Panc1 (cell line): ENCODE measurements around the gene CFAP119. TPM values are rescaled to one million over a fixed set of nuclear protein-coding genes. Genes with fewer than 3 reads are reported as not detected.

ENCODE experiments used
- ATAC-seq: fragments of 200-7000 bp; cut with Tn5 transposase; 2 replicates; pipeline ENCODE4 v1.9.1; 2020; ENCODE audit warnings: mild to moderate bottlenecking, moderate library complexity
- BruUV-seq: library from RNA; stranded (reverse); fragments of 400-500 nt; replicated peaks from 2 replicates; lab custom pipeline; 2021; lab: Mats Ljungman, UMichigan
- CTCF ChIA-PET: fragments of 300-600 bp; sonication (Branson Sonifier 250); formaldehyde crosslinking; loops from one replicate; lab custom pipeline; 2022; ENCODE audit warnings: antibody characterized with exemption; lab: Charles Lee
- POLR2A ChIA-PET: fragments of 300-600 bp; sonication (Branson Sonifier 250); formaldehyde crosslinking; loops from one replicate; lab custom pipeline; 2022; ENCODE audit warnings: antibody characterized with exemption; lab: Charles Lee
- DNase-seq: peaks from one replicate; pipeline ENCODE4 v3.0.0-alpha.2; 2010; ENCODE audit warnings: low read depth, low spot score
- H3K27ac ChIP-seq: 2 replicates; pipeline ENCODE4 v1.5.1; 2011; ENCODE audit warnings: mild to moderate bottlenecking, low read length, inconsistent platforms
- H3K27me3 ChIP-seq: fragments of 200-500 bp; sonication (Bioruptor generic); 2 replicates; pipeline ENCODE4 v1.6.0; 2014; ENCODE audit warnings: low read length, inconsistent platforms; ENCODE audit not compliant: control insufficient read depth, insufficient read depth
- H3K36me3 ChIP-seq: fragments of 200-500 bp; sonication (Bioruptor generic); 2 replicates; pipeline ENCODE4 v1.5.1; 2014; ENCODE audit warnings: inconsistent platforms, mild to moderate bottlenecking, low read length, moderate library complexity; ENCODE audit not compliant: control insufficient read depth, insufficient read depth
- H3K4me1 ChIP-seq: 2 replicates; pipeline ENCODE4 v1.5.1; 2011; ENCODE audit warnings: inconsistent platforms, mild to moderate bottlenecking, low read length, moderate library complexity; ENCODE audit not compliant: control insufficient read depth, insufficient read depth
- H3K4me3 ChIP-seq, 2 experiments: 2 replicates each; pipeline ENCODE4 v1.5.1; 2011 to 2012; ENCODE audit warnings: low read depth in 2 of 2, low read length in 2 of 2, mild to moderate bottlenecking in 2 of 2, inconsistent platforms in 1 of 2, moderate library complexity in 1 of 2
- H3K9me3 ChIP-seq: fragments of 200-500 bp; sonication (Bioruptor generic); 2 replicates; pipeline ENCODE4 v1.5.1; 2014; ENCODE audit warnings: low read depth, mild to moderate bottlenecking, inconsistent platforms, low read length, moderate library complexity; ENCODE audit not compliant: control insufficient read depth, insufficient read depth
- CTCF ChIP-seq: fragments of 450-650 bp; IDR thresholded peaks from 2 replicates; pipeline ENCODE4 v1.5.1; 2017; ENCODE audit warnings: mild to moderate bottlenecking
- REST ChIP-seq, 2 experiments: IDR thresholded peaks; 2 replicates each; pipeline ENCODE4 v1.6.1; 2011 to 2012; ENCODE audit warnings: low read depth in 2 of 2, control low read depth in 1 of 2, low read length in 1 of 2, mild to moderate bottlenecking in 1 of 2, moderate library complexity in 1 of 2; ENCODE audit not compliant: insufficient read depth in 1 of 2
- SIN3A ChIP-seq: IDR thresholded peaks from 2 replicates; pipeline ENCODE4 v1.6.1; 2012; ENCODE audit warnings: low read depth, mild to moderate bottlenecking, low read length, moderate library complexity, borderline replicate concordance; ENCODE audit not compliant: insufficient read depth
- TCF7L2 ChIP-seq: IDR thresholded peaks from 2 replicates; pipeline ENCODE4 v1.6.1; 2011; ENCODE audit warnings: mild to moderate bottlenecking, low read depth, low read length, inconsistent platforms
- in situ Hi-C: cut with HindIII; loops from 2 replicates; pipeline ENCODE4 v1.10.0; 2016; ENCODE audit warnings: low sequenced_read_pairs, low pct_unique_long_range_greater_than_20kb
- intact Hi-C: fragments of 100-400 bp; cut with micrococcal nuclease; formaldehyde crosslinking; loops from one replicate; pipeline ENCODE4 v1.10.0; 2022; ENCODE audit not compliant: unreplicated experiment
- total RNA-seq: library from RNA; stranded (reverse); gene quantifications from one replicate; pipeline ENCODE4 v1.2.1, GENCODE V29; 2021; ENCODE audit not compliant: unreplicated experiment

The CFAP119 gene
- total RNA-seq, 1 experiment from 2014 or later, result 21.0 TPM

- POLR2A ChIA-PET, result interaction anchor here (1.0 kb wide), 1 partner anchor 19 kb away, joined by 3 read pairs; no protein-coding TSS in a partner anchor
- Histone ChIP-seq H3K36me3 (peaks cover 8% of the 10 kb centered on the region; the same call in 1 of the 2 replicates), H3K27ac (peak overlapping the region; percentile 91), H3K4me3 (peak overlapping the region; percentile 86 to 87), H3K9me3 (no peaks in the 10 kb centered on the region), H3K4me1 (peaks cover 20% of the 10 kb centered on the region), H3K27me3 (no peaks in the 10 kb centered on the region)
- BruUV-seq, result no TSS peak
- no peak for TF ChIP-seq CTCF
- TF ChIP-seq SIN3A, result peak; percentile 55; the same call in 1 of the 2 replicates
- intact Hi-C loops (no loop called here), in situ Hi-C loops (no loop called here)
- CTCF ChIA-PET, result interaction anchor here (0.7 kb wide), 1 partner anchor 106 kb away, joined by 3 read pairs; no protein-coding TSS in a partner anchor
- DNase-seq (no peak), ATAC-seq (peak; percentile 89)
These were observed 24.5 kb upstream of the CFAP119 start for GRCh38 chr16:30786115-30786935.

- no peak for ATAC-seq
- BruUV-seq, result TSS peak; percentile 61
- Histone ChIP-seq H3K27me3 (no peaks in the 10 kb centered on the region), H3K27ac (peak overlapping the region; percentile 66), H3K36me3 (peaks cover 8% of the 10 kb centered on the region; the same call in 1 of the 2 replicates), H3K9me3 (no peaks in the 10 kb centered on the region), H3K4me3 (peak overlapping the region; percentile 86 to 87), H3K4me1 (peaks cover 20% of the 10 kb centered on the region)
- POLR2A ChIA-PET, result no interaction called here
- in situ Hi-C loops (no loop called here), intact Hi-C loops (no loop called here)
- CTCF ChIA-PET, result no interaction called here
- DNase-seq, result no peak
- no peak for TF ChIP-seq CTCF
- TF ChIP-seq TCF7L2, result no peak
- TF ChIP-seq SIN3A, result no peak
- TF ChIP-seq REST (IDR thresholded peaks at IDR 0.05; ENCODE audit: insufficient read depth in 1 of 2, low read depth in 2 of 2, low read length in 1 of 2), result no peak
These were observed 23.6 kb upstream of the CFAP119 start for GRCh38 chr16:30785126-30786106.
